OCI-LY7 (cell line): ENCODE results near the gene TPBGL. TPM values are rescaled to one million over a fixed set of nuclear protein-coding genes. Genes with fewer than 3 reads are reported as not detected.

Source experiments
- BruUV-seq: library from RNA; stranded (reverse); fragments of 400-500 nt; replicated peaks from 2 replicates; lab custom pipeline; 2021; lab: Mats Ljungman, UMichigan
- CTCF ChIA-PET: fragments of 300-600 bp; sonication (Branson Sonifier 250); formaldehyde crosslinking; loops from one replicate; lab custom pipeline; 2022; ENCODE audit warnings: antibody characterized with exemption; ENCODE audit not compliant: unreplicated experiment; lab: Charles Lee
- POLR2A ChIA-PET: fragments of 300-600 bp; sonication (Branson Sonifier 250); formaldehyde crosslinking; loops from one replicate; lab custom pipeline; 2022; ENCODE audit warnings: antibody characterized with exemption; lab: Charles Lee
- DNase-seq: peaks from one replicate; pipeline ENCODE4 v3.0.0-alpha.2; 2015; ENCODE audit warnings: low spot score
- H2AFZ ChIP-seq: fragments of 200-600 bp; sonication (generic), shearing (Covaris generic); 2 replicates; pipeline ENCODE4 v1.6.1; 2014; ENCODE audit warnings: mild to moderate bottlenecking, antibody characterized with exemption, low read length, moderate library complexity
- H3K27ac ChIP-seq: fragments of 200-600 bp; sonication (generic); 2 replicates; pipeline ENCODE4 v1.5.1; 2014; ENCODE audit warnings: mixed run types, low read depth, mild to moderate bottlenecking, moderate library complexity, low read length, inconsistent platforms; ENCODE audit not compliant: poor library complexity, severe bottlenecking
- H3K36me3 ChIP-seq: fragments of 200-600 bp; sonication (generic); 2 replicates; pipeline ENCODE4 v1.6.1; 2014; ENCODE audit warnings: mild to moderate bottlenecking, antibody characterized with exemption, low read length, moderate library complexity, mixed read lengths; ENCODE audit not compliant: insufficient read depth
- H3K4me1 ChIP-seq: fragments of 200-600 bp; sonication (generic); 2 replicates; pipeline ENCODE4 v1.5.1; 2014; ENCODE audit warnings: mild to moderate bottlenecking, low read length; ENCODE audit not compliant: insufficient read depth, poor library complexity, severe bottlenecking
- H3K4me2 ChIP-seq: fragments of 200-600 bp; sonication (generic); 2 replicates; pipeline ENCODE4 v1.6.1; 2014; ENCODE audit warnings: mild to moderate bottlenecking, low read length
- H3K4me3 ChIP-seq: fragments of 200-600 bp; sonication (generic); 2 replicates; pipeline ENCODE4 v1.5.1; 2014; ENCODE audit warnings: mild to moderate bottlenecking, low read depth, low read length; ENCODE audit not compliant: poor library complexity, severe bottlenecking
- H3K79me2 ChIP-seq: fragments of 200-600 bp; sonication (generic); 2 replicates; pipeline ENCODE4 v1.6.1; 2016; ENCODE audit warnings: low read depth, mild to moderate bottlenecking, low read length, moderate library complexity, mixed read lengths; ENCODE audit not compliant: insufficient read depth
- H3K9me2 ChIP-seq: fragments of 200-600 bp; sonication (generic); 2 replicates; pipeline ENCODE4 v1.6.1; 2016; ENCODE audit warnings: mild to moderate bottlenecking, low read length, mixed read lengths; ENCODE audit not compliant: insufficient read depth
- H3K9me3 ChIP-seq: fragments of 200-600 bp; sonication (generic); 2 replicates; pipeline ENCODE4 v1.6.1; 2014; ENCODE audit warnings: mild to moderate bottlenecking, mixed run types, low read length, mixed read lengths
- H4K20me1 ChIP-seq: fragments of 200-600 bp; sonication (generic); 2 replicates; pipeline ENCODE4 v1.6.1; 2014; ENCODE audit warnings: mild to moderate bottlenecking, antibody characterized with exemption, low read length, moderate library complexity, mixed read lengths; ENCODE audit not compliant: insufficient read depth
- EZH2phosphoT487 ChIP-seq: fragments of 200-600 bp; sonication (generic); IDR thresholded peaks from 2 replicates; pipeline ENCODE4 v1.6.1; 2018; ENCODE audit warnings: low read depth, borderline replicate concordance, mild to moderate bottlenecking, mixed run types, antibody characterized with exemption, low read length, moderate library complexity, mixed read lengths
- intact Hi-C: fragments of 100-400 bp; cut with micrococcal nuclease; formaldehyde crosslinking; loops from one replicate; pipeline ENCODE4 v1.10.0; 2022; ENCODE audit not compliant: unreplicated experiment
- total RNA-seq, 2 experiments: library from RNA; depleted of rRNA in 1 of 2; stranded (reverse); fragments of >200 nt in 1 of 2; shearing (Covaris generic) in 1 of 2; gene quantifications; 2 replicates each; pipeline ENCODE4 v1.2.3, GENCODE V29; 2014 to 2022
- TF ChIP-seq, protein P1 (sequence below): fragments of 200-600 bp; sonication (generic); conservative IDR thresholded peaks from 2 replicates; pipeline ENCODE4 v1.5.1; 2014; ENCODE audit warnings: mild to moderate bottlenecking, antibody characterized with exemption, low read length, moderate library complexity, mixed read lengths

Gene TPBGL
- total RNA-seq, 2 experiments from 2014 or later: not detected

DNA sequence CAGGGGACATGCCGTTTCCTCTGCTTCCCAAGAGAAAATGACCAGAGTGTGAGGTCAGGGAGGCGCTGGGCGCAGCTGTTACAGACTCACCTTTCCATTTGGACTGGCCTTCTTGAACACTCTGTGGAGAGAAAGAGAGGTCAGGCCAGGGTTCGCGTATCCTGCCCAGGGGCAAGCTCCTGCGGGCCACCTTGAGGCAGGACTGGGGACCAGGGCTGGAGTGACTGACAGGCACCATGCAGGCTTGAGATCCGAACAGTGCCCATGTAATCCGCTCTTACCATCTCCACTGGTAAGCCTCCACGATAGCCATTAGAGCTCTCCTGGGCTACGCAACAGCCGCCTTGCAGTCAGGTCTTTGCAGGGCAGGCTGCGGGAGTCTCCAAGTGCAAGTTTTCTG is 49.3 kb downstream of the TPBGL start:
- H3K27ac ChIP-seq: no peak overlapping the region
- intact Hi-C loops: no loop called here
- H2AFZ ChIP-seq: no peak overlapping the region
- no peaks in the 10 kb centered on the region for H3K36me3 ChIP-seq
- H4K20me1 ChIP-seq: no peaks in the 10 kb centered on the region
- no peak for DNase-seq
- H3K79me2 ChIP-seq: no peaks in the 10 kb centered on the region
- TF ChIP-seq, protein P1, sequence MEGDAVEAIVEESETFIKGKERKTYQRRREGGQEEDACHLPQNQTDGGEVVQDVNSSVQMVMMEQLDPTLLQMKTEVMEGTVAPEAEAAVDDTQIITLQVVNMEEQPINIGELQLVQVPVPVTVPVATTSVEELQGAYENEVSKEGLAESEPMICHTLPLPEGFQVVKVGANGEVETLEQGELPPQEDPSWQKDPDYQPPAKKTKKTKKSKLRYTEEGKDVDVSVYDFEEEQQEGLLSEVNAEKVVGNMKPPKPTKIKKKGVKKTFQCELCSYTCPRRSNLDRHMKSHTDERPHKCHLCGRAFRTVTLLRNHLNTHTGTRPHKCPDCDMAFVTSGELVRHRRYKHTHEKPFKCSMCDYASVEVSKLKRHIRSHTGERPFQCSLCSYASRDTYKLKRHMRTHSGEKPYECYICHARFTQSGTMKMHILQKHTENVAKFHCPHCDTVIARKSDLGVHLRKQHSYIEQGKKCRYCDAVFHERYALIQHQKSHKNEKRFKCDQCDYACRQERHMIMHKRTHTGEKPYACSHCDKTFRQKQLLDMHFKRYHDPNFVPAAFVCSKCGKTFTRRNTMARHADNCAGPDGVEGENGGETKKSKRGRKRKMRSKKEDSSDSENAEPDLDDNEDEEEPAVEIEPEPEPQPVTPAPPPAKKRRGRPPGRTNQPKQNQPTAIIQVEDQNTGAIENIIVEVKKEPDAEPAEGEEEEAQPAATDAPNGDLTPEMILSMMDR: no peak
- no peak for TF ChIP-seq EZH2phosphoT487
- H3K9me3 ChIP-seq: no peaks in the 10 kb centered on the region
- ChIA-PET CTCF (no interaction called here), POLR2A (no interaction called here)
- H3K4me1 ChIP-seq: no peaks in the 10 kb centered on the region
- no TSS peak for BruUV-seq
- no peaks in the 10 kb centered on the region for H3K9me2 ChIP-seq
- no peak overlapping the region for H3K4me3 ChIP-seq
- H3K4me2 ChIP-seq: no peak overlapping the region

DNA sequence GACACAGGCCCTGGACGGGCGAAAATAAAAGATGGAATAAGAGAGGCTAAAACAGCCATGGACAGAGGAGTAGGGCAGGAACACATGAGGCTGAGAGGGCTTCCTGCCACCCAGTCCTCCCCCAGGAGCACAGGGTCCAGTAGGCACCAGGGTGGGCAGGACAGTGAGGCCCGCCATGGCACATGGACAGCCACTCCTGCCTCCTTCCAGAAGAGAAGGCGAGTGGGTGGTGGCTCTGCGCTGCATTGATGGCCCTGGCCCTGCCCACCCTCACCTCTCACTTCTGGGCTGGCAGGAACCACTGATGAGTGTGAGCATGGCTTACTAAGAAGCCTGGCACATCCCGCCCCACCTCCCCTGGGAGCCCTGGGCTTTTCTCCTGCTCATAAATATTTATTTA is 51.2 kb downstream of the TPBGL start:
- CTCF ChIA-PET: no interaction called here
- Histone ChIP-seq H3K4me2 (no peak overlapping the region), H3K36me3 (no peaks in the 10 kb centered on the region), H3K79me2 (no peaks in the 10 kb centered on the region), H3K9me2 (no peaks in the 10 kb centered on the region), H3K9me3 (no peaks in the 10 kb centered on the region), H4K20me1 (no peaks in the 10 kb centered on the region), H3K4me3 (no peak overlapping the region), H2AFZ (no peak overlapping the region), H3K27ac (no peak overlapping the region), H3K4me1 (no peaks in the 10 kb centered on the region)
- intact Hi-C loops: no loop called here
- DNase-seq: no peak
- TF ChIP-seq, protein P1: no peak
- TF ChIP-seq EZH2phosphoT487: no peak
- POLR2A ChIA-PET: interaction anchor here (0.6 kb wide), 1 partner anchor 418 kb away, joined by 3 read pairs; no protein-coding TSS in a partner anchor
- BruUV-seq: no TSS peak

DNA sequence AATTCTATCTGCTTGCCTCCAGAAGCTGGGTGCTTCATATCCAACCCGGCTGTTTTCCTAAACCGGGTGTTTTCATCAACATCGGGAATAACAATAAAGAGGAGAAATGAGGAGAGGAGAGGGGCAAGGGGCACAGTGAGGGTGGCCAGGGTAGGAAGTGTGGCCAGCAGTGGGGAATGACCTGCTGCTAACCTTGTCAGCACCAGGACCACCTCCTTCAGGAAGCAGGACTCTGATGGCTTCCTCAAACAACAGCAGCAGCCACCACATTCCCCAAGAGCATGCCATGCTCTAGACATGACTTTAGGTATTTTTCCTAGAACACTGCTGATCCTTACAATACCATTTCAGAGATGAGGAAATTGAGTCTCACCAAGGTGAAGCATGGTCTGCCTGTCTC is 52.4 kb downstream of the TPBGL start:
- Histone ChIP-seq H3K9me3 (no peaks in the 10 kb centered on the region), H3K79me2 (no peaks in the 10 kb centered on the region), H3K27ac (no peak overlapping the region), H3K9me2 (no peaks in the 10 kb centered on the region), H2AFZ (no peak overlapping the region), H3K4me3 (no peak overlapping the region), H4K20me1 (no peaks in the 10 kb centered on the region), H3K4me1 (no peaks in the 10 kb centered on the region), H3K4me2 (no peak overlapping the region), H3K36me3 (no peaks in the 10 kb centered on the region)
- ChIA-PET POLR2A (no interaction called here), CTCF (no interaction called here)
- TF ChIP-seq, protein P1: no peak
- TF ChIP-seq EZH2phosphoT487: no peak
- no peak for DNase-seq
- no TSS peak for BruUV-seq
- intact Hi-C loops: no loop called here

Other genes starting within 250 kb of the TPBGL start
- gene OR2AT4, start 143.9 kb upstream of the TPBGL start, total RNA-seq (2014; rRNA removed; shearing (Covaris generic)): not detected in 2 replicates
- gene OR2AT4, start 143.9 kb upstream of the TPBGL start, total RNA-seq (2022): not detected in 2 replicates
- gene SLCO2B1, start 89.7 kb upstream of the TPBGL start, total RNA-seq (2014; rRNA removed; shearing (Covaris generic)): 0.03 TPM in 1 of 2 replicates, not detected in the other
- gene SLCO2B1, start 89.7 kb upstream of the TPBGL start, total RNA-seq (2022): not detected in 2 replicates
- gene ARRB1, start 110.9 kb downstream of the TPBGL start, total RNA-seq (2014; rRNA removed; shearing (Covaris generic)): not detected in 2 replicates
- gene ARRB1, start 110.9 kb downstream of the TPBGL start, total RNA-seq (2022): not detected in 2 replicates
- 3,268 and 3,417 TPM in 2 replicates for gene RPS3, start 158.7 kb downstream of the TPBGL start, total RNA-seq (2014; rRNA removed; shearing (Covaris generic))
- gene RPS3, start 158.7 kb downstream of the TPBGL start, total RNA-seq (2022): 4,392 and 4,414 TPM in 2 replicates
- not detected in 2 replicates for gene KLHL35, start 192.4 kb downstream of the TPBGL start, total RNA-seq (2014; rRNA removed; shearing (Covaris generic))
- gene KLHL35, start 192.4 kb downstream of the TPBGL start, total RNA-seq (2022): 0.21 TPM in 1 of 2 replicates, not detected in the other